Measurements from ENCODE around the gene ZDHHC14.

DNA sequence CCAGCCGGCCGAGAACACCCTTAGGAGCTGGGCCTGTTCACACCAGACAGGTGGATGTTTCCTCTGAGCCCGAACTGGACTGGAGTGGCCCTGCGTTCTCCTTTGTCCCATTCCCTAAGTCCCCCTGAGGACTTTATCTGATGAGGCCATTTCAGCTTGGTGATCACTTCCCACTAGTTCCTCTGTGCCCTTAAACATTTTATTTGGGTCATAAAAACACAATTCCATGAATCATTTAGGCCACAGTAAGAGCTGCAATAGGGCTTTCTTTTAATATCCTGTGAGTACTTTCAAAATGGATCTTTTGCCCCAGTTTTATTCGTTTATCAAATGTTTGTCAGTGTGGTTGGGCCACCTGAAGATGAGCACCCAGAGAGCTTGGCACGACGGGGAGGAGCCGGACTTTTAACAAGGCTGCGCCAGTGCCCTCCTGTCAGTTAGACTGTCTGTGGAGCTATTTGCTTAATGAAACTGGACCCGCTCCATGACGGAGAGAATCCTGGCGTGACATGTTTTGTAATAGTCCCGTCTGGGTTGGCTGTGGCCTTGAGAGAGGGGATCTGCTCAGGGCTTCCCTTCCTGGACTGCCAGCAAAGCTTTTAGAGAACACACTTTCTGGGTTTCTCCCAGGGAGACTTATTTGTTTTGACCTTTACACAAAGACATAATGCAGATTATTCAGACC lies 53.5 kb downstream of the ZDHHC14 start:
- TF ChIP-seq, protein P1, sequence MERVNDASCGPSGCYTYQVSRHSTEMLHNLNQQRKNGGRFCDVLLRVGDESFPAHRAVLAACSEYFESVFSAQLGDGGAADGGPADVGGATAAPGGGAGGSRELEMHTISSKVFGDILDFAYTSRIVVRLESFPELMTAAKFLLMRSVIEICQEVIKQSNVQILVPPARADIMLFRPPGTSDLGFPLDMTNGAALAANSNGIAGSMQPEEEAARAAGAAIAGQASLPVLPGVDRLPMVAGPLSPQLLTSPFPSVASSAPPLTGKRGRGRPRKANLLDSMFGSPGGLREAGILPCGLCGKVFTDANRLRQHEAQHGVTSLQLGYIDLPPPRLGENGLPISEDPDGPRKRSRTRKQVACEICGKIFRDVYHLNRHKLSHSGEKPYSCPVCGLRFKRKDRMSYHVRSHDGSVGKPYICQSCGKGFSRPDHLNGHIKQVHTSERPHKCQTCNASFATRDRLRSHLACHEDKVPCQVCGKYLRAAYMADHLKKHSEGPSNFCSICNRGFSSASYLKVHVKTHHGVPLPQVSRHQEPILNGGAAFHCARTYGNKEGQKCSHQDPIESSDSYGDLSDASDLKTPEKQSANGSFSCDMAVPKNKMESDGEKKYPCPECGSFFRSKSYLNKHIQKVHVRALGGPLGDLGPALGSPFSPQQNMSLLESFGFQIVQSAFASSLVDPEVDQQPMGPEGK (CRISPR knock-in tag; IDR thresholded peaks at IDR 0.05; ENCODE audit: borderline replicate concordance): no peak
- no peak for TF ChIP-seq GLIS3 (CRISPR knock-in tag; IDR thresholded peaks at IDR 0.05)
- TF ChIP-seq OSR1 (CRISPR knock-in tag; IDR thresholded peaks at IDR 0.05): no peak
- TF ChIP-seq ARNTL (CRISPR knock-in tag; IDR thresholded peaks at IDR 0.05; ENCODE audit: borderline replicate concordance, low read depth): no peak
- TF ChIP-seq RARB (CRISPR knock-in tag; IDR thresholded peaks at IDR 0.05): no peak
- no peak for TF ChIP-seq ZNF8 (CRISPR knock-in tag; IDR thresholded peaks at IDR 0.05)
- TF ChIP-seq, protein P2, sequence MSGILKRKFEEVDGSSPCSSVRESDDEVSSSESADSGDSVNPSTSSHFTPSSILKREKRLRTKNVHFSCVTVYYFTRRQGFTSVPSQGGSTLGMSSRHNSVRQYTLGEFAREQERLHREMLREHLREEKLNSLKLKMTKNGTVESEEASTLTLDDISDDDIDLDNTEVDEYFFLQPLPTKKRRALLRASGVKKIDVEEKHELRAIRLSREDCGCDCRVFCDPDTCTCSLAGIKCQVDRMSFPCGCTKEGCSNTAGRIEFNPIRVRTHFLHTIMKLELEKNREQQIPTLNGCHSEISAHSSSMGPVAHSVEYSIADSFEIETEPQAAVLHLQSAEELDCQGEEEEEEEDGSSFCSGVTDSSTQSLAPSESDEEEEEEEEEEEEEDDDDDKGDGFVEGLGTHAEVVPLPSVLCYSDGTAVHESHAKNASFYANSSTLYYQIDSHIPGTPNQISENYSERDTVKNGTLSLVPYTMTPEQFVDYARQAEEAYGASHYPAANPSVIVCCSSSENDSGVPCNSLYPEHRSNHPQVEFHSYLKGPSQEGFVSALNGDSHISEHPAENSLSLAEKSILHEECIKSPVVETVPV (CRISPR knock-in tag; IDR thresholded peaks at IDR 0.05): no peak
- TF ChIP-seq, protein P3, sequence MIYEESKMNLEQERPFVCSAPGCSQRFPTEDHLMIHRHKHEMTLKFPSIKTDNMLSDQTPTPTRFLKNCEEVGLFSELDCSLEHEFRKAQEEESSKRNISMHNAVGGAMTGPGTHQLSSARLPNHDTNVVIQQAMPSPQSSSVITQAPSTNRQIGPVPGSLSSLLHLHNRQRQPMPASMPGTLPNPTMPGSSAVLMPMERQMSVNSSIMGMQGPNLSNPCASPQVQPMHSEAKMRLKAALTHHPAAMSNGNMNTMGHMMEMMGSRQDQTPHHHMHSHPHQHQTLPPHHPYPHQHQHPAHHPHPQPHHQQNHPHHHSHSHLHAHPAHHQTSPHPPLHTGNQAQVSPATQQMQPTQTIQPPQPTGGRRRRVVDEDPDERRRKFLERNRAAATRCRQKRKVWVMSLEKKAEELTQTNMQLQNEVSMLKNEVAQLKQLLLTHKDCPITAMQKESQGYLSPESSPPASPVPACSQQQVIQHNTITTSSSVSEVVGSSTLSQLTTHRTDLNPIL (CRISPR knock-in tag; IDR thresholded peaks at IDR 0.05; ENCODE audit: low read depth): no peak
- TF ChIP-seq TCF4 (CRISPR knock-in tag; IDR thresholded peaks at IDR 0.05; ENCODE audit: borderline replicate concordance): no peak

All from SK-N-SH treated with all-trans-retinoic acid at 6 μM for 48 hours (cell line).